H9 (cell line): ENCODE measurements around the gene PTPRN2. TPM values are rescaled to one million over a fixed set of nuclear protein-coding genes. Genes with fewer than 3 reads are reported as not detected.
"Not testable (repeated sequence)": the region's sequence is repeated elsewhere in the genome, so short reads cannot be mapped to it uniquely, and the experiment has no call there.

ENCODE experiments used
- DNase-seq: peaks from one replicate; pipeline ENCODE4 v3.0.0-alpha.2; 2017
- H2AFZ ChIP-seq: one replicate; pipeline ENCODE4 v1.6.1; 2013; ENCODE audit warnings: mild to moderate bottlenecking, low read length, control low read depth, moderate library complexity
- H2AK5ac ChIP-seq: 2 replicates; pipeline ENCODE4 v1.6.1; 2013; ENCODE audit warnings: low read length, control low read depth, mixed read lengths; ENCODE audit not compliant: insufficient read length
- H2BK120ac ChIP-seq: one replicate; pipeline ENCODE4 v1.6.1; 2013; ENCODE audit warnings: low read depth, mild to moderate bottlenecking, low read length, control low read depth, inconsistent platforms; ENCODE audit not compliant: poor library complexity, severe bottlenecking
- H2BK12ac ChIP-seq: 2 replicates; pipeline ENCODE4 v1.6.1; 2013; ENCODE audit warnings: low read length, control low read depth, mixed read lengths, low read depth; ENCODE audit not compliant: insufficient read length
- H2BK15ac ChIP-seq: 2 replicates; pipeline ENCODE4 v1.6.1; 2013; ENCODE audit warnings: low read depth, low read length, control low read depth
- H2BK20ac ChIP-seq: one replicate; pipeline ENCODE4 v1.6.1; 2013; ENCODE audit warnings: low read depth, mild to moderate bottlenecking, low read length, control low read depth, inconsistent platforms; ENCODE audit not compliant: poor library complexity, severe bottlenecking
- H2BK5ac ChIP-seq: 2 replicates; pipeline ENCODE4 v1.6.1; 2013; ENCODE audit warnings: low read length, control low read depth, mixed read lengths; ENCODE audit not compliant: insufficient read length
- H3K14ac ChIP-seq: 2 replicates; pipeline ENCODE4 v1.6.1; 2013; ENCODE audit warnings: low read length, control low read depth; ENCODE audit not compliant: insufficient read depth
- H3K18ac ChIP-seq: 2 replicates; pipeline ENCODE4 v1.6.1; 2013; ENCODE audit warnings: low read depth, mild to moderate bottlenecking, mixed read lengths, low read length, control low read depth; ENCODE audit not compliant: insufficient read length
- H3K23ac ChIP-seq: 2 replicates; pipeline ENCODE4 v1.6.1; 2013; ENCODE audit warnings: low read length, control low read depth, mixed read lengths, low read depth; ENCODE audit not compliant: insufficient read length
- H3K23me2 ChIP-seq: 2 replicates; pipeline ENCODE4 v1.6.1; 2013; ENCODE audit warnings: low read depth, mild to moderate bottlenecking, mixed read lengths, low read length, control low read depth; ENCODE audit not compliant: insufficient read length, poor library complexity, severe bottlenecking
- H3K27ac ChIP-seq: 2 replicates; pipeline ENCODE4 v1.5.1; 2013; ENCODE audit warnings: low read length, control low read depth, mixed read lengths, low read depth; ENCODE audit not compliant: insufficient read length
- H3K27me3 ChIP-seq: 2 replicates; pipeline ENCODE4 v1.6.1; 2013; ENCODE audit warnings: low read length, control low read depth, inconsistent platforms; ENCODE audit not compliant: insufficient read depth
- H3K4ac ChIP-seq: 2 replicates; pipeline ENCODE4 v1.6.1; 2013; ENCODE audit warnings: low read depth, mild to moderate bottlenecking, control low read depth, inconsistent platforms, low read length, moderate library complexity
- H3K4me1 ChIP-seq: 2 replicates; pipeline ENCODE4 v1.6.1; 2013; ENCODE audit warnings: low read length, control low read depth, inconsistent platforms; ENCODE audit not compliant: insufficient read depth
- H3K4me2 ChIP-seq: 2 replicates; pipeline ENCODE4 v1.6.1; 2013; ENCODE audit warnings: low read length, control low read depth, mixed read lengths; ENCODE audit not compliant: insufficient read length, insufficient read depth
- H3K56ac ChIP-seq: 2 replicates; pipeline ENCODE4 v1.6.1; 2013; ENCODE audit warnings: low read depth, mild to moderate bottlenecking, mixed read lengths, low read length, control low read depth; ENCODE audit not compliant: insufficient read length
- H3K79me1 ChIP-seq: 2 replicates; pipeline ENCODE4 v1.6.1; 2013; ENCODE audit warnings: low read depth, mild to moderate bottlenecking, moderate library complexity, low read length, control low read depth, inconsistent platforms; ENCODE audit not compliant: insufficient read depth, poor library complexity, severe bottlenecking
- H3K79me2 ChIP-seq: 2 replicates; pipeline ENCODE4 v1.6.1; 2013; ENCODE audit warnings: low read length, control low read depth, inconsistent platforms; ENCODE audit not compliant: insufficient read depth
- H3K9ac ChIP-seq: 2 replicates; pipeline ENCODE4 v1.6.1; 2013; ENCODE audit warnings: low read length, control low read depth, mixed read lengths; ENCODE audit not compliant: insufficient read length; ENCODE audit errors: extremely low read depth
- H3K9me3 ChIP-seq: one replicate; pipeline ENCODE4 v1.6.1; 2013; ENCODE audit warnings: low read depth, low read length, inconsistent platforms; ENCODE audit not compliant: control insufficient read depth
- H3T11ph ChIP-seq: one replicate; pipeline ENCODE4 v1.6.1; 2013; ENCODE audit warnings: mild to moderate bottlenecking, low read length, control low read depth, inconsistent platforms
- H4K20me1 ChIP-seq: one replicate; pipeline ENCODE4 v1.6.1; 2013; ENCODE audit not compliant: control insufficient read depth, insufficient read length, insufficient read depth
- H4K5ac ChIP-seq: 2 replicates; pipeline ENCODE4 v1.6.1; 2013; ENCODE audit warnings: low read depth, mild to moderate bottlenecking, mixed read lengths, low read length, control low read depth; ENCODE audit not compliant: insufficient read length
- H4K8ac ChIP-seq: replicated peaks from 2 replicates; pipeline ENCODE4 v1.6.1; 2013; ENCODE audit warnings: low read length, control low read depth, mixed read lengths, low read depth; ENCODE audit not compliant: insufficient read length
- H4K91ac ChIP-seq: 2 replicates; pipeline ENCODE4 v1.6.1; 2013; ENCODE audit warnings: low read depth, mild to moderate bottlenecking, moderate library complexity, mixed read lengths, low read length, control low read depth; ENCODE audit not compliant: insufficient read length
- H3K27ac Mint-ChIP-seq, 3 experiments: 2 replicates in 2 of 3; 3 replicates in 1 of 3; pipeline ENCODE4 v1.8.0; 2020 to 2021; ENCODE audit warnings: mixed read lengths in 3 of 3, mild to moderate bottlenecking in 1 of 3, moderate library complexity in 1 of 3
- H3K27me3 Mint-ChIP-seq: 2 replicates; pipeline ENCODE4 v1.8.0; 2021; ENCODE audit warnings: low read depth, mild to moderate bottlenecking, moderate library complexity, mixed read lengths
- H3K36me3 Mint-ChIP-seq, 3 experiments: 2 replicates in 2 of 3; 3 replicates in 1 of 3; pipeline ENCODE4 v1.8.0; 2020 to 2021; ENCODE audit warnings: low read depth in 3 of 3, mixed read lengths in 3 of 3; ENCODE audit not compliant: insufficient read depth in 1 of 3
- H3K4me1 Mint-ChIP-seq, 2 experiments: 2 replicates each; pipeline ENCODE4 v1.8.0; 2020; ENCODE audit warnings: mixed read lengths in 2 of 2
- H3K4me3 Mint-ChIP-seq, 2 experiments: 2 replicates in 1 of 2; 3 replicates in 1 of 2; pipeline ENCODE4 v1.8.0; 2020 to 2021; ENCODE audit warnings: mild to moderate bottlenecking in 2 of 2, mixed read lengths in 2 of 2, moderate library complexity in 1 of 2
- H3K9me3 Mint-ChIP-seq, 2 experiments: 2 replicates in 1 of 2; 3 replicates in 1 of 2; pipeline ENCODE4 v1.8.0; 2020; ENCODE audit warnings: mild to moderate bottlenecking in 2 of 2, mixed read lengths in 2 of 2, moderate library complexity in 1 of 2
- CTCF ChIP-seq: fragments of 200-600 bp; sonication (generic); conservative IDR thresholded peaks from 3 replicates; pipeline ENCODE4 v1.8.0; 2021; ENCODE audit warnings: antibody characterized with exemption, mild to moderate bottlenecking
- WGBS: extraction: QIAGEN DNeasy Blood & Tissue Kit; methylation state at CpG from one replicate; pipeline ENCODE4 v1.1.7; 2013; ENCODE audit warnings: missing lambda C conversion rate, low lambda C conversion rate, mixed read lengths; ENCODE audit not compliant: insufficient read length; ENCODE audit errors: extremely low coverage; 5-methylcytosine and 5-hydroxymethylcytosine counted together
- total RNA-seq: library from RNA; stranded (reverse); gene quantifications from 2 replicates; pipeline ENCODE4 v1.2.1, GENCODE V29; 2021

The PTPRN2 gene
- total RNA-seq, 1 experiment from 2014 or later, result 5.2 TPM

- Histone ChIP-seq H3K14ac (no peak overlapping the region), H2BK120ac (no peak overlapping the region), H3K9me3 (no peaks in the 10 kb centered on the region), H3K9ac (no peak overlapping the region), H4K20me1 (no peaks in the 10 kb centered on the region), H3K27me3 (no peaks in the 10 kb centered on the region), H3K4ac (no peak overlapping the region), H3K18ac (no peak overlapping the region), H2AFZ (no peak overlapping the region), H4K8ac (no peak overlapping the region), H2BK20ac (no peak overlapping the region), H3K79me2 (no peaks in the 10 kb centered on the region), H2BK5ac (no peak overlapping the region), H2BK15ac (no peak overlapping the region), H3K4me2 (no peak overlapping the region), H3K23me2 (no peaks in the 10 kb centered on the region), H2BK12ac (no peak overlapping the region), H3K27ac (no peak overlapping the region), H3K23ac (no peak overlapping the region), H4K5ac (no peak overlapping the region), H4K91ac (no peak overlapping the region), H3K56ac (no peak overlapping the region), H2AK5ac (no peak overlapping the region), H3K79me1 (no peaks in the 10 kb centered on the region), H3K4me1 (no peaks in the 10 kb centered on the region), H3T11ph (no peak overlapping the region)
- H3K36me3 Mint-ChIP-seq, result no peaks in the 10 kb centered on the region; a peak in 1 of 7 replicates
- H3K27ac Mint-ChIP-seq, result peak overlapping the region in 1 of 3 experiments; percentile 68; a peak in 1 of 7 replicates
- H3K9me3 Mint-ChIP-seq, result no peaks in the 10 kb centered on the region
- peak; percentile 15 for DNase-seq
- no peaks in the 10 kb centered on the region; the same call in 1 of the 2 replicates for H3K27me3 Mint-ChIP-seq
- no peak for TF ChIP-seq CTCF
- H3K4me1 Mint-ChIP-seq, result peaks cover 14 to 18% of the 10 kb centered on the region in 2 experiments
- WGBS, result no CpG with 5 or more reads among the region's 11 CpGs
- H3K4me3 Mint-ChIP-seq, result no peak overlapping the region
These were observed 332.5 kb downstream of the PTPRN2 start for GRCh38 chr7:158255156-158255555.

DNA sequence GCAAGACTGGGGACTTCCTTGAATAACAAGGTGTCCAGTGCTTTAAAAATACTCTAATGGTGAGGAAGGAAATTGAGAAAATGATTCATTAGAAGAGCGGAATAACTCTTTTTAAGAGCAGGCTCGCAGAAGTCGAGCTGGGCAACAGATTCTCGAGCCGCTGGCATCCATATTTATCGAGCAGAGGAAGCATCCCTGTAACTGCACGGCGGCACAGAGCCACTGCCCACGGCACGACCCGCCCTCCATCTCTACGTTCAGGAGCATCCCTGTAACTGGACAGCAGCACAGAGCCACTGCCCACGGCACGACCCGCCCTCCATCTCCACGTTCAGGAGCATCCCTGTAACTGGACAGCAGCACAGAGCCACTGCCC, 334.0 kb downstream of the PTPRN2 start:
- not testable (repeated sequence) for H2AK5ac ChIP-seq, H3K18ac ChIP-seq, H3K14ac ChIP-seq, H2BK20ac ChIP-seq, H2BK120ac ChIP-seq, H3K4me2 ChIP-seq, H4K20me1 ChIP-seq, H3K27me3 Mint-ChIP-seq, H2AFZ ChIP-seq, H3K9me3 ChIP-seq, H3K27ac ChIP-seq, H4K8ac ChIP-seq, H3K79me1 ChIP-seq, H2BK12ac ChIP-seq, H3K23ac ChIP-seq, H4K91ac ChIP-seq, H2BK5ac ChIP-seq, H4K5ac ChIP-seq, H3K4ac ChIP-seq, DNase-seq, H3K23me2 ChIP-seq, H3K4me1 ChIP-seq, H3K4me3 Mint-ChIP-seq, H2BK15ac ChIP-seq, H3K27me3 ChIP-seq, H3K79me2 ChIP-seq, H3K9me3 Mint-ChIP-seq, H3T11ph ChIP-seq, H3K56ac ChIP-seq, H3K9ac ChIP-seq, H3K27ac Mint-ChIP-seq, H3K36me3 Mint-ChIP-seq
- WGBS, result no CpG with 5 or more reads among the region's 16 CpGs
- peaks cover 9 to 14% of the 10 kb centered on the region in 2 experiments for H3K4me1 Mint-ChIP-seq
